Hepatocyte (in vitro differentiated cells): Measurements from ENCODE around the gene EML4. TPM values are rescaled to one million over a fixed set of nuclear protein-coding genes. Genes with fewer than 3 reads are reported as not detected.

Source experiments
- DNase-seq: peaks from one replicate; pipeline ENCODE4 v3.0.0-alpha.2; 2016; ENCODE audit warnings: low spot score
- H2AFZ ChIP-seq: fragments of 200-600 bp; sonication (generic); 2 replicates; pipeline ENCODE4 v1.6.0; 2016; ENCODE audit warnings: antibody characterized with exemption, mild to moderate bottlenecking
- H3K27ac ChIP-seq: fragments of 200-600 bp; sonication (generic); 2 replicates; pipeline ENCODE4 v1.5.1; 2016; ENCODE audit warnings: mild to moderate bottlenecking
- H3K27me3 ChIP-seq: fragments of 200-600 bp; sonication (generic); 2 replicates; pipeline ENCODE4 v1.6.1; 2016
- H3K36me3 ChIP-seq: fragments of 200-600 bp; sonication (generic); replicated peaks from 2 replicates; pipeline ENCODE4 v1.5.1; 2016; ENCODE audit warnings: low read depth; ENCODE audit not compliant: insufficient read depth
- H3K4me1 ChIP-seq: fragments of 200-600 bp; sonication (generic); 2 replicates; pipeline ENCODE4 v1.5.1; 2016; ENCODE audit warnings: mild to moderate bottlenecking, moderate library complexity; ENCODE audit not compliant: insufficient read depth
- H3K4me2 ChIP-seq: fragments of 200-600 bp; sonication (generic); 2 replicates; pipeline ENCODE4 v1.6.0; 2016
- H3K4me3 ChIP-seq: fragments of 200-600 bp; sonication (generic); 2 replicates; pipeline ENCODE4 v1.5.1; 2016; ENCODE audit warnings: mild to moderate bottlenecking
- H3K79me2 ChIP-seq: fragments of 200-600 bp; sonication (generic); 2 replicates; pipeline ENCODE4 v1.6.0; 2017; ENCODE audit warnings: mild to moderate bottlenecking
- H3K9me2 ChIP-seq: fragments of 200-600 bp; sonication (generic); replicated peaks from 2 replicates; pipeline ENCODE4 v1.6.0; 2017; ENCODE audit warnings: mild to moderate bottlenecking; ENCODE audit not compliant: insufficient read depth
- H3K9me3 ChIP-seq: fragments of 200-600 bp; sonication (generic); 2 replicates; pipeline ENCODE4 v1.5.1; 2016; ENCODE audit warnings: low read depth, mild to moderate bottlenecking
- H4K20me1 ChIP-seq: fragments of 200-600 bp; sonication (generic); 2 replicates; pipeline ENCODE4 v1.6.0; 2016; ENCODE audit warnings: mild to moderate bottlenecking; ENCODE audit not compliant: insufficient read depth, poor library complexity, severe bottlenecking
- EZH2 ChIP-seq: fragments of 200-600 bp; sonication (generic); IDR thresholded peaks from 2 replicates; pipeline ENCODE4 v1.6.1; 2016; ENCODE audit warnings: antibody characterized with exemption, mild to moderate bottlenecking, borderline replicate concordance
- EZH2phosphoT487 ChIP-seq: fragments of 200-600 bp; sonication (generic); IDR thresholded peaks from one replicate; pipeline ENCODE4 v1.6.1; 2018; ENCODE audit warnings: antibody characterized with exemption, mild to moderate bottlenecking, low read depth, moderate library complexity; ENCODE audit not compliant: unreplicated experiment, severe bottlenecking
- WGBS: methylation state at CpG from one replicate; pipeline ENCODE4 v1.1.6; 2016; ENCODE audit warnings: low lambda C conversion rate; ENCODE audit errors: missing lambda C conversion rate; 5-methylcytosine and 5-hydroxymethylcytosine counted together
- polyA plus RNA-seq: library from polyadenylated mRNA; unstranded; fragments of >200 nt; fragmentation: Nextera tagmentation; extraction: Ambion mirVana; gene quantifications from 2 replicates; pipeline ENCODE4 v1.2.1, GENCODE V29; 2016
- total RNA-seq: library from RNA; depleted of rRNA; stranded (reverse); fragments of >200 nt; gene quantifications from 2 replicates; pipeline ENCODE4 v1.2.3, GENCODE V29; 2014
- TF ChIP-seq, protein P1 (sequence below): fragments of 200-600 bp; sonication (generic); IDR thresholded peaks from 2 replicates; pipeline ENCODE4 v1.5.1; 2016; ENCODE audit warnings: antibody characterized with exemption, mild to moderate bottlenecking; ENCODE audit not compliant: poor library complexity

Gene EML4
- total and polyA plus RNA-seq, 2 experiments from 2014 or later = 49.9 to 86.8 TPM

- TF ChIP-seq EZH2 (no peak), EZH2phosphoT487 (no peak)
- TF ChIP-seq, protein P1, sequence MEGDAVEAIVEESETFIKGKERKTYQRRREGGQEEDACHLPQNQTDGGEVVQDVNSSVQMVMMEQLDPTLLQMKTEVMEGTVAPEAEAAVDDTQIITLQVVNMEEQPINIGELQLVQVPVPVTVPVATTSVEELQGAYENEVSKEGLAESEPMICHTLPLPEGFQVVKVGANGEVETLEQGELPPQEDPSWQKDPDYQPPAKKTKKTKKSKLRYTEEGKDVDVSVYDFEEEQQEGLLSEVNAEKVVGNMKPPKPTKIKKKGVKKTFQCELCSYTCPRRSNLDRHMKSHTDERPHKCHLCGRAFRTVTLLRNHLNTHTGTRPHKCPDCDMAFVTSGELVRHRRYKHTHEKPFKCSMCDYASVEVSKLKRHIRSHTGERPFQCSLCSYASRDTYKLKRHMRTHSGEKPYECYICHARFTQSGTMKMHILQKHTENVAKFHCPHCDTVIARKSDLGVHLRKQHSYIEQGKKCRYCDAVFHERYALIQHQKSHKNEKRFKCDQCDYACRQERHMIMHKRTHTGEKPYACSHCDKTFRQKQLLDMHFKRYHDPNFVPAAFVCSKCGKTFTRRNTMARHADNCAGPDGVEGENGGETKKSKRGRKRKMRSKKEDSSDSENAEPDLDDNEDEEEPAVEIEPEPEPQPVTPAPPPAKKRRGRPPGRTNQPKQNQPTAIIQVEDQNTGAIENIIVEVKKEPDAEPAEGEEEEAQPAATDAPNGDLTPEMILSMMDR = no peak
- H3K36me3 ChIP-seq = no peaks in the 10 kb centered on the region
- H2AFZ ChIP-seq = no peak overlapping the region
- no peaks in the 10 kb centered on the region for H4K20me1 ChIP-seq
- no peaks in the 10 kb centered on the region for H3K9me3 ChIP-seq
- H3K4me3 ChIP-seq = no peak overlapping the region
- no peaks in the 10 kb centered on the region for H3K79me2 ChIP-seq
- H3K4me2 ChIP-seq = no peak overlapping the region
- H3K27me3 ChIP-seq = no peaks in the 10 kb centered on the region
- no peaks in the 10 kb centered on the region for H3K4me1 ChIP-seq
- H3K27ac ChIP-seq = no peak overlapping the region
- H3K9me2 ChIP-seq = no peaks in the 10 kb centered on the region
- 69% methylated on average over 2 of the region's 2 CpGs for WGBS
- no peak for DNase-seq
These were observed 131.4 kb downstream of the EML4 start for GRCh38 chr2:42300527-42300926.

GRCh38 chr2:42303252-42303651 is 134.1 kb downstream of the EML4 start:
- 70% methylated on average over 3 of the region's 3 CpGs for WGBS
- Histone ChIP-seq H3K27me3 (no peaks in the 10 kb centered on the region), H3K36me3 (no peaks in the 10 kb centered on the region), H2AFZ (no peak overlapping the region), H3K4me1 (no peaks in the 10 kb centered on the region), H3K4me3 (no peak overlapping the region), H3K27ac (no peak overlapping the region), H3K79me2 (no peaks in the 10 kb centered on the region), H3K9me2 (no peaks in the 10 kb centered on the region), H4K20me1 (no peaks in the 10 kb centered on the region), H3K4me2 (no peak overlapping the region), H3K9me3 (no peaks in the 10 kb centered on the region)
- TF ChIP-seq EZH2 (no peak), EZH2phosphoT487 (no peak)
- TF ChIP-seq, protein P1 = no peak
- DNase-seq = no peak

- Histone ChIP-seq H3K9me2 (no peaks in the 10 kb centered on the region), H3K36me3 (no peaks in the 10 kb centered on the region), H2AFZ (no peak overlapping the region), H3K4me1 (no peaks in the 10 kb centered on the region), H3K4me2 (no peak overlapping the region), H3K4me3 (no peak overlapping the region), H3K79me2 (no peaks in the 10 kb centered on the region), H3K27ac (no peak overlapping the region), H4K20me1 (no peaks in the 10 kb centered on the region), H3K9me3 (no peaks in the 10 kb centered on the region), H3K27me3 (no peaks in the 10 kb centered on the region)
- 93% methylated on average over 2 of the region's 2 CpGs for WGBS
- DNase-seq = no peak
- TF ChIP-seq EZH2 (no peak), EZH2phosphoT487 (no peak)
- TF ChIP-seq, protein P1 = no peak
These were observed 135.0 kb downstream of the EML4 start for GRCh38 chr2:42304059-42304713.
